Right ventricle myocardium inferior (tissue), 1 donor: Measurements from ENCODE around the gene ST8SIA6. TPM values are rescaled to one million over a fixed set of nuclear protein-coding genes. Genes with fewer than 3 reads are reported as not detected.

Experiments
- ATAC-seq: fragments of 200-7000 bp; cut with Tn5 transposase; one replicate; pipeline ENCODE4 v1.9.1; 2020; ENCODE audit warnings: mild to moderate bottlenecking, moderate library complexity
- DNase-seq: peaks from one replicate; pipeline ENCODE4 v3.0.0; 2021; ENCODE audit errors: missing footprints
- intact Hi-C: fragments of 100-400 bp; cut with DNase I; formaldehyde crosslinking; loops from one replicate; pipeline ENCODE4 v1.11.0; 2022
- total RNA-seq: library from RNA; stranded (reverse); fragmentation: NEBNext Ultra II Directional; extraction: Animal tissue kit (Norgen Biotek cat#: 25700); gene quantifications from one replicate; pipeline ENCODE4 v1.2.1, GENCODE V29; 2021
- donor health status: DM: no; HTN: yes; CAD: no; lungs with severe emphysema.

The ST8SIA6 gene
- total RNA-seq, 1 donor from 2014 or later, result 9.3 TPM

DNA sequence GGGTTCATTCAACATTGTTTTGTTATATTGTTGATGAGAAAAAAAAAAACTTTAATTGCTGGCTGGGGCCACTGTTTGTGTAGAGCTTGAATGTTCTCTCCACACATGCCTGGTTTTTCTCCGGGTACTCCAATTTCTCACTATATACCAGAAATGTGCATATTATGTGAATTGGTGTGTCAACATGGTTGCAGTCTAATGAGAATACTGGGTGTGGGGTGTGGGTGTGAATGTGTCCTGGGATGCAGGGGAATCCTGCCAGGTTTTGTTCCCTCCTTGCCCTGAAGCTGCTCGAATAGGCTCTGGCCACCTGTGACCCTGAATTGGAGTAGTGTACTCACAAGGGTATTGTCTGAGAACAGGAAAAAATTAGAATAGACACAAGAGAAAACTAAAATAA, 145.0 kb downstream of the ST8SIA6 start:
- DNase-seq (no peak), ATAC-seq (no peak)
- intact Hi-C loops, result no loop called here

DNA sequence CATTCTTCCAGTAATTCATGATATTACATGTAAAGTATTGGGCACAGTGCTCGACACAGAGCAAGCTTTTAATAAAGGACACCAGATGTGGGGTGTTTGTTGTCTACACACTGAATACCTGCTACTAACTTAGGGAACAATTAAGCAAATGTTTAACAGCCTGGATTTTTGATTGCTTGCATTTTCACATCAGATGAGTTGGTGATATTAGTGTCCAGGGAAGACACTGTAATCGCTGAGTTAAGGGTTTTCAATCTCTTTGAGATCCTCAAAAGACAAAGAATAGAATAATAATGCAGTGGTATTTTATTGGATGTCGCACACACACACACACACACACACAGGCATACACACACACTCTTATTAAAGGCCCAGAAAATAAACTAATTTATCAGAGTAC, 147.3 kb downstream of the ST8SIA6 start:
- no peak for DNase-seq
- ATAC-seq, result no peak
- intact Hi-C loops, result no loop called here

DNA sequence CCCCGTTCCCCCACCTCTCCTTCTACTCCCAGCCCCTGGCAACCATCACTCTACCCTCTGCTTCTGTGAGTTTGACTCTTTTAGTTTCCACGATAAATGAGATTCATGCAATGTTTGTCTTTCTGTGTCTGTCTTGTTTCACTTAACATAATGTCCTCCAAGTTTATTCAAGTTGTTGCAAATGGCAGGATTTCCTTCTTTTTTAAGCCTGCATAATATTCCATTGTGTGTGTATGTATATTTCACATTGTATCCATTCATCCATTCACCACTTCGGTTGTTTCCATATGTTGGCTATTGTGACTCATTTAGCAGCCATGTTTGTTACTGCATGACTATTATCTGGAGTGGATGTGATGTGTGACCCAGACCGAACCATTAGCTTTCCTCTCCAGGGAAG, 162.0 kb downstream of the ST8SIA6 start:
- DNase-seq (no peak), ATAC-seq (no peak)
- intact Hi-C loops, result loop anchor here (10.0 kb wide), 1 partner anchor 142 kb away; no protein-coding TSS in a partner anchor

DNA sequence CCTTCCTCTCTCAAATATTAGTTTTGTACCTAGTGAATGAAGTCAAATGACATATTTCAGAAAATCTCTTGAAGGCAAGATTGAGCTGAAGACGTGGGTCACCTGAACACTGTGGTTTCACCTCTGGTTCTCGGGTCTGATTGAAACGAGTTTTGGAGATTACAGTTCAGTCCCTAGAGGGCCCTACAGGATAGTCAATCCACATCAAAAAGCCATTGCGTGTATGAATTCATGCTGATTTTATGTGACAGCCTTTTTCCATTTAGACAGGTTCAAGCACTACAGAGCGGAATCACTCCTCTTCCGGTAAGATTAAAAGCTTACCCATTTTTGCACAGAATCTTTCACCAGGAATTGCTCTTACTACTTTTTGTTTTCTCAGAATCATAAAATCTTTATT, 164.2 kb downstream of the ST8SIA6 start:
- ATAC-seq (no peak), DNase-seq (no peak)
- intact Hi-C loops, result loop anchor here (10.0 kb wide), 1 partner anchor 145 kb away; no protein-coding TSS in a partner anchor

DNA sequence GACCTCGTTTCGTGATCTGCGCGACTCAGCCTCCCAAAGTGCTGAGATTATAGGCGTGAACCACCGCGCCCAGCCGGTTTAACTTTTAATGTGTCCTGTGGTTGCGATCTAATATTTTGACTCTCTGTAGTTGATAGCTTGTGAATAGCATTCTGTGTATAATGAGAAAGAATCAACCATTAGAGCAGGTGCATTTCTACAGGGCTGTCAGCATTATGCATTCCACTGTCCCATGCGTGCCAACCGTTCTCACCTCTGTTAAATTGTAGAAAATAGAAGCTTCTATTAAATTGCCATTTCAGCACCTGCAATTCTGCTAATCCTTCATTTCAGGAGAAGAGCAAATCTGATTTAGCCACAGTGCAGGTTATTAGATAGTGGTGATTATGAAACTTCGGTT, 164.6 kb downstream of the ST8SIA6 start:
- DNase-seq (no peak), ATAC-seq (no peak)
- intact Hi-C loops, result loop anchor here (10.0 kb wide), 1 partner anchor 145 kb away; no protein-coding TSS in a partner anchor

DNA sequence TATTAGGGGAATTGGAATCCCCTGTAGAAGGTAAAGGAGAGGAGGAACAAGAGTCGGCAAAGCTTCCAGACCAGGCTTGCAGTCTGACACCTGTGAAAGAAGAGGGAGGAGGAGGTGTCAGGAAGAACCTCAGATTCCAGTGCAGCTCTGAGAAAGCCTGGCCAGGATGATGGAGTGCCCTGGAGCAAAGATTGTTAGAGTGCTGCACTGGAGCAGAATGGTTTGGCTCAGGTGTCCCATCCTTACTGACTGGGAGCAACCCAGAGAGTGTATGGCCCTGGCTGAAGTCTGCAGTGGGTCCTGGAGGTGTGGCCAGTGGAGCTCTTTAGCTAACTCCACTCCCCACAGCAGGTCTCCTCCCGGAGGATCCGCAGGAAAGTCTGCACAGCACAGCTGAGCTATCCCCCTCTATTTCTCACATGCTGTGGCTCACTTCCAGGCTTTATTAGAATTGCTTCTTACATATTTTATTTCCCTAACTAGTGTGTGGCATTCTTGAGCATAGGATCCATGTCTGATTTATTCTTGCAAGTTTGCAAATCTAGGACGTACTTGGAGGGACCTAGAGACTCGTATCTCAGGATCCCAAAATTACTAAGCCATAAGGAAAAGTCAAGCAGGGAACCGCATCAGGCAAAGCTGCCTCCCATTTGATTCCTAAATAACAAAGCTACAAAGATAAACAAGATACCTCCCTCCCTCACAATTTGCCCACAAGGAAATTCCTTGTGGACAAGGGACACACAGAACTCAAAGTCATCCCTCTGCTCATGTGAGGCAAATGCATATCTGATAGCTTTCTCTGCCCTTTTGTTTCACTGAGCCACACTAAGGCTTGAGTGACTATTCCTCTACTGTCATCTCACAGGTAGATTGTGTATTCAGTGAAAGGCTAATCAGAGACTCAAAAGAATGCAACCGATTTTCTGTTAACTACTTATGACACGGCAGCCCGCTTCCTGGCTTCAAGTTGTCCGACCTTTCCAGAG, 167.5 kb downstream of the ST8SIA6 start:
- ATAC-seq (no peak), DNase-seq (no peak)
- intact Hi-C loops, result no loop called here

DNA sequence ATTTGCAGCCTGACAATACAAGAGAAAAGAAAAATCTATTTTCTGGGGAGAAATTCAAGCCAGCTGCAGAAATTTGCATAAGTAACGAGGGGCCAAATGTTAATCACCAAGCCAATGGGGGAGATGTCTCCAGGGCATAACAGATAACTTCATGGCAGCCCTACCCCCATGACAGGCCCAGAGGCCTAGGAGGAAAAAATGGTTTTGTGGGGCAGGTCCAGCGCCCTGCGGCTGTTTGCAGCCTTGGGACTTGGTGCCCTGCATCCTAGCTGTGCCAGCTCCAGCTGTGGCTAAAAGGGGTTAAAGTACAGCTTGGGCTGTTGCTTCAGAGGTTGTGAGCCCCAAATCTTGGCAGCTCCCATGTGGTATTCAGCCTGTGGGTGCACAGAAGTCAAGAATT, 172.1 kb downstream of the ST8SIA6 start:
- DNase-seq (no peak), ATAC-seq (no peak)
- intact Hi-C loops, result no loop called here

DNA sequence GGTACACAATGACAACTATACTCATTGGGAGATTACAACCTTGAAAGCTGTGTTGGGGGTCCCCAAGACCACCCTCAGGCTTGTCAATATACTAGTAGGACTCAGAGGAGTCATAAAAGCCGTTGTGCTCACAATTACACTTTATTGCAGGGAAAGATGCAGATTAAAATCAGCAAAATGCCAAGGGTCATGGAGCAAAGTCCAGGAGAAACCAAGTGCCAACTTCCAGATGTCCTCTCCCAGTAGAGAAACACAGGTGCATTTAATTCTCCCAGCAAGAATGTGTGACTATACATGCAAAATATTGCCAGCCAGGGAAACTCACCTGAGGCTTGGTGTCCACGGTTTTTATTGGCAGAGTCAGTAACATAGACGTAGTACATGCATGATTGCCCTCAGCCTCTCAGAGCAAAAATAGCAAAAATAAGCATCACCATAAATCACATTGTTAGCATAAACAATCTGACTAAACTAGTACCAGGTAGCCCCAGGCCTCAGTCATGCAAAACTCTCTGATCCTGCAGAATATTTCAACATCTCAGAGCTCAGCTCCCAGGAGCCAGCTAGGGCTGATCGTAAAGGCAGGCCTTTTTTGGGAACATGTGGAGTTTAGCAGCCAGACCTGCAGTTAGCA, 175.7 kb downstream of the ST8SIA6 start:
- DNase-seq (no peak), ATAC-seq (no peak)
- intact Hi-C loops, result no loop called here

DNA sequence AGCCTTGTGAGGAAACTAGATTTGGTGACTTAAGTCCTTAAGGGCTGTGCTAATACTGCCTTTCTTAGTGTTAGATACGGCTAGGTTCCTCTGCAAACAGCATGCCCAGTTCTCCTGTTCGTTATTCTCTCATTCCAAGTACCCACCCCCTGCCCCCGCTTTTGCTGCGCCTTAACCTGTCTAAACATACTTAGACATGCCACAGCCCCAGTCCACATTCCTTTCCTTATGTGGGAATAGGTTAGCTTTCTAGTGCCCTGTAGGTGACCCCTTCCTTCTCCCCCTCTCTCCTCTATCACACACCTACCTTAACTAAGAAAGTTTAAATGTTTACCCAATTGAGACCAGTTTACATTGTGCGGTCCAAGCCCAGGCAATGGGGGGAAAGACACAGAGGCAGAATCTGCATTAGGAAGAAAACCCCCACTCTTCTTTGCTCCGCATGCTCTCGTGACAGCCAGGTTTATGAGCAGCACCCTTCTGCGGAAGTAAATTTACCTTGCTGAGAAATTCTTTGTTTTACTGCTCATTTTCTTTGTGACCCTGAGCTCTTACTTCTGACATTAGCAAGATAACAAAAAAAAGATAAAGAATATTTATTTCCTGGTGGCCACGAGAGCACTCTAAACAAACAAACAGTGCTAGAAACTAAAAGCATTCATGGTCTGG, 177.5 kb downstream of the ST8SIA6 start:
- DNase-seq (no peak), ATAC-seq (no peak)
- intact Hi-C loops, result no loop called here

DNA sequence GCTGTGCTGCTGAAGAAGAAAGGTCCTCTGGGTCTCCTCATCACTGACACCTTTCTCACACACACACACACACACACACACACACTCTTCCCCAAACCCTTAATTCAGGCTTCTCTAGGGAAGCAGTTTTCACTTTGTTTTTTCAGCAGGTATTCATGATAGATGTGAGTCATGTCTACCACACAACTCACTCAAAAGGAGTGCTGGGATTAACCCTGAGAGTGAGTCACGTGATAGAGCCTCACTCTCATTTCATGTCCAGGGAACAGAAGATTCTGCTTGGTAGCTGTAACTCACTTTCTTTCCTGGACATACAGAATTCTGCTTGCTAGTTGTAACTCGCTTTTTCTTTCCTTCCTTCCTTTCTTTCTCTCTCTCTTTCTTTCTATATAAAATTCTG, 181.0 kb downstream of the ST8SIA6 start:
- ATAC-seq, result no peak
- intact Hi-C loops, result no loop called here
- no peak for DNase-seq

DNA sequence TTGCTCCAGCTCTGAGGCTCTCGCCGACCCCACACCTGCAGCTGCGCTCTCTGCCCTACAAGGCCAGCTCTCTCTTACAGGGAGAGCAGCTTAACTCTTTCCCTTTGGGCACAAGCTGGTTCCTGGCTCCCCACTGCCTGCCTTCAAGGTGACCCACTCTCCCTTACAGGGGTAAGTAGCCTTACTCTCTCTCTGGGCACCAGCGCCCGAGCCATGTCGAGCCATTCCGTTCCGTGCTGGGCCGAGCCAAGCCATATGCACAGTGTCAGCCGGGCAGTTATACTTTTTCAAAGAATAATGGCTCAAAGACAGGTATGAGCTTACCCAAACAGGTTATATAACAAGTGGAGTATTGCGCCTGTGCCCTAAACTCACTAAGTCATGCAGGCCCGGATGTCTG, 181.7 kb downstream of the ST8SIA6 start:
- DNase-seq (no peak), ATAC-seq (no peak)
- intact Hi-C loops, result no loop called here

Other genes with a start within 250 kb of the ST8SIA6 start
- 447 TPM for gene VIM, start 226.4 kb downstream of the ST8SIA6 start, total RNA-seq
- 157 TPM for gene HACD1, start 162.8 kb upstream of the ST8SIA6 start, total RNA-seq
- gene STAM, start 189.6 kb upstream of the ST8SIA6 start, total RNA-seq, result 19.4 TPM